GM19452 (cell line): ENCODE data around the gene FAM174C.
"Not testable (repeated sequence)": the region's sequence is repeated elsewhere in the genome, so short reads cannot be mapped to it uniquely, and the experiment has no call there.

Experiments used
- ATAC-seq: cut with Tn5 transposase; IDR thresholded peaks from one replicate; pipeline ENCODE4 v1.9.1; 2021; ENCODE audit not compliant: unreplicated experiment

The FAM174C gene

GRCh38 chr19:1317274-1318003, 42.1 kb downstream of the FAM174C start:
- no peak for ATAC-seq

GRCh38 chr19:1318678-1319471, 43.5 kb downstream of the FAM174C start:
- ATAC-seq, result no peak

- not testable (repeated sequence) for ATAC-seq
These were observed 44.9 kb downstream of the FAM174C start for GRCh38 chr19:1320282-1320650.

- no peak for ATAC-seq
These were observed 46.2 kb downstream of the FAM174C start for GRCh38 chr19:1321539-1321938.

- ATAC-seq, result no peak
These were observed 47.1 kb downstream of the FAM174C start for GRCh38 chr19:1322198-1322981.

GRCh38 chr19:1324249-1324805, 49.0 kb downstream of the FAM174C start:
- no peak for ATAC-seq

GRCh38 chr19:1324806-1325567, 49.7 kb downstream of the FAM174C start:
- no peak for ATAC-seq

- no peak for ATAC-seq
These were observed 50.4 kb downstream of the FAM174C start for GRCh38 chr19:1325568-1326294.

- no peak for ATAC-seq
These were observed 51.8 kb downstream of the FAM174C start for GRCh38 chr19:1327125-1327524.
